ENCODE results near the gene CNTNAP1.

CNTNAP1 gene

GRCh38 chr17:42670789-42671657, 11.3 kb upstream of the CNTNAP1 start:
- DNase-seq, result no peak

DNA sequence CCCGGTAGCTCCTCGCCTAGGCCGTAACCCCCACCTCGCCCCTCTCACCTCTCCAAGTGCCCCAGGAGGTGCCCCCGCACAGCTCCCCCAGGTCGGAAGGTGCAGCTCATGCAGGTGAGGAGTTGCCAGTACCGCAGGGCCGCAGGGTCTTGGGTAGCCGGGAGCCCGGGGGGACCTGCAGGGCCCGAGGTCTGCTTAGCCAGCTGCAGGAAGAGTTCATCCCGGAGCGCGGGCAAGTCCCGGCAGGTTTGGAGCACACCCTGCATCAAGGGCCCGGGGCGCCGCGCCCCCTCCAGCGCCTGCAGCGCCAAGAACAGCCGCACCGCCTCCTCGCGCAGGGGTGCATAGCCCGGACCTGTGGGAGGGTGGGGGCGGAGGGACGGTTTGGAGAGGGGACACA, 10.3 kb upstream of the CNTNAP1 start:
- no peak for DNase-seq

GRCh38 chr17:42673266-42673884, 9.0 kb upstream of the CNTNAP1 start:
- DNase-seq, result no peak

GRCh38 chr17:42673885-42674754, 8.2 kb upstream of the CNTNAP1 start:
- no peak for DNase-seq

DNA sequence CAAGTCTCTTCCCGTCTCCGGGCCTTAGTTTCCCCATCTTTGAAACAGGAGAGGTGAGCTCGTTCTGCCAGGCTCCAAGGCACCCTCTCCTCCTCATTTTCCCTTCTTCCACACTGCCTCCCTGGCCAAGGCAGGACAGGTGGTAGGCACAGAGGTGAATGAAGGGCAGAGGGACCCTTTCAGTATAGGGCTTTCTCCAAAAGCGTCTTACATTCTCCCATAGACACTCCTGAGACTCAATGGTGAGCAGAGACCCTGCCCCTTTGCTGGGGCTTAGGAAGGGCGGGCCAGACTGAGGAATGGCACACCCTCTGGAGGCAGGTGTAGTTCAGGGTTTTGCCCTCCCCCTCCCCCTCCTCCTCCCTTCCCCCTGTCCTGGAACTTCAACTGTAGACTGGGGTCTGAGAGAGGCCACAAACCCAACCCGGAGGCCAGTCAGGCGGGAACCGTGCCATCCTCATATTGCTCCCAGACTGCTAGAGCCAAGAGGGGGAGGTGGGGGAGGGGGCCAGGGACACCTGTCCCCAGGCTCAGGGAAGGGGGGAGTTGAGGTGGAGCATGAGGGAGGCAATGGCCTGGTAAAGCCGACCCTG, 7.5 kb upstream of the CNTNAP1 start:
- DNase-seq, result no peak

DNA sequence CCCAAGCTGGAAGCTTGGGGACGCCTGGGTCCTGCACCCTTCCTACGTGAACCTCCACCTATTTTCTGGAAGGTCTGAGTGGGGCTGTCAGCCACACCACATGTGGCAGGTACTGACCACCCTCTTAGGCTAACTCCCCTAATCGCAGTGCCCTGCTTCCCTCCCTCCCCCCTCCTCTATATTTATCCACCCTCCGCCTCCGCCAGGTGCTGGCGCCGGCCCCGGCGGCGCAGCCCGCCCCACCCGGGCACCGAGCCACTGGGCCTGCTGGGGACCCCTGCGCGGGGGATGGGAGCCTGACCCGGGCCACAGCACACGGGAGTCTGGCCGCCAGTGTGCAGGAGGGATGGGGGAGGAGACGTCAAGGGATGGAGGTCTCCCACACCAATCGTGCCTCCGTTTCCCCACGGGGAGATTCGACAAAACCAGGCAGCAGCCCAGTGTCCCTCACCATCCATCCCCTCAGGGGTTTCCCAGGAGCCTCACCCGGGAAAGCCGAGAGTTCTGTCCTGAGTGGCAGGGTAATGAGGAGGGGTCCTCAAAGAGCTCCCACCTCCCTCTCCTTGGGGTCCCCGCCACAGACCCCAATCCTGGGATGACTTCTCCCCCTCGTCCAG, 6.9 kb upstream of the CNTNAP1 start:
- no peak for DNase-seq

- DNase-seq, result no peak
Measured at GRCh38 chr17:42675965-42676423, 6.3 kb upstream of the CNTNAP1 start.

GRCh38 chr17:42676424-42677011, 5.8 kb upstream of the CNTNAP1 start, which contains the start of gene PLEKHH3:
Gene PLEKHH3 (minus strand): TSS chr17:42676994. CDS start chr17:42676563, 431 bp downstream.
- no peak for DNase-seq

DNA sequence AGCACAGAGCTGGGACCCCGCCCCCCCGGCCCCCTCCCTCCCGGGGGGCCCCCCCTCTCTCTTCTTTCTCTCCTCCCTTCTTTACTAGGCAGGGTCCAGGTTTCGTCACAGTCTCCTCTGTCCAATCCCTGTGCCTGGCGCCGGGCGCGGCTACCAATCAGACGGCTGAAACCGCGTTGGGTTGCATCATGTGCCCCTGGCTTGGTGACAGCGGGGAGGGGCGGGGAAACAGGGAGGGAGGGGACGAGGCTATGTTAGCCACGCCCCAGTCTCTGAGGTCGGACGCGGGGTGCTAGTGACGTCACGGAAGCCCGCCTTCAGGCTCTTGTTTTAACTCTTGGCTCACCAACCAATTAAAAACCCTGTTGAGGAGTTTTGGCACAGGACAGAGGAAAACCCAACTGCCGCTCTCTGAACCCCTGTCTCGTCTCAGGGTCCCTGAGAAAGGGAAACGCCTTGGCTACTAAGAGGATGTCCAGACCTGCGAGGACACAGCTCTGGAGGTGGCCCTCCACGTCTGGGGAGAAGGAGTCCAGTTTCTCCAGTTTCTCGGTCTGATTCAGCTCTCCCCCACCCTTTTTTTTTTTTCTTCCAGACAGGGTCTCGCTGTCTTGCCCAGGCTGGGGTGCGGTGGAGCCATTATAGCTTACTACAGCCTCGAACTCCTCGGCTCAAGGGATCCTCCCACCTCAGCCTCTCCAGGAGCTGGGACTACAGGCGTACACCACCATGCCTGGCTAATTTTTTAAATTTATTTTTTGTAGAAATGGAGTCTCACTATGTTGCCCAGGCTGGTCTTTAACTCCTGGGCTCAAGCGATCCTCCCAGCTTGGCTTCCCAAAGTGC, 5.1 kb upstream of the CNTNAP1 start:
- peak; percentile 93 for DNase-seq

GRCh38 chr17:42677921-42678781, 4.2 kb upstream of the CNTNAP1 start:
- DNase-seq, result peak; percentile 42

DNA sequence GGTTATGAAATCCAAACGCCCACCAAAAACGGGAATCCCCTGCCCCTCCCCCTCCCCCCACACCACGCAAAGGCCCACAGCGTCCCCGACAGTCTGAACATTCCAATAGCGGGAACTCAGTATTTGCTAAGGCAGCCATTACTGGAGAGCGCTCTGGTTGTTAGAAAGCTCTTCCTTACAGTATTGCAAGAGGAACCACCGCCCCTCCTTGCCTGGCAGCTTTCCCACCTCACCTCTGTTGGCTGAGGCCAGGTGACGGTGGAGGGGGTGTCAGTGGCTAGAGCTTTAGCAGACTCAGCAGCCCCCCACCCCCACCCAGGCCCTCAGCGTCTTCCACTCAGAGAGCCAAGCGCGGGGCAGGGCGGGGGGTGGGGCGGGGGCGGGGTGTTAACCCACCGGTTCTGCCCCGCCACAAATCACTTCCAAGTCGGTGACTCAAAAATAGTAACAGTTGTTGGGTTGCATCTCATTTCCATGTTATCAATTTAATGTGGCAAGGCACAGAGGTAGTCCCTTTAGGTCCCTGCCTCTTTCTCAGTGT, 3.3 kb upstream of the CNTNAP1 start:
- peak; percentile 13 for DNase-seq

GRCh38 chr17:42679492-42680330, 2.6 kb upstream of the CNTNAP1 start:
- peak; percentile 39 for DNase-seq

GRCh38 chr17:42680331-42680808, 2.0 kb upstream of the CNTNAP1 start:
- no peak for DNase-seq

GRCh38 chr17:42682722-42683403, 532 bp downstream of the CNTNAP1 start:
- DNase-seq, result no peak

- no peak for DNase-seq
Measured at GRCh38 chr17:42683407-42684034, 1.2 kb downstream of the CNTNAP1 start.

DNA sequence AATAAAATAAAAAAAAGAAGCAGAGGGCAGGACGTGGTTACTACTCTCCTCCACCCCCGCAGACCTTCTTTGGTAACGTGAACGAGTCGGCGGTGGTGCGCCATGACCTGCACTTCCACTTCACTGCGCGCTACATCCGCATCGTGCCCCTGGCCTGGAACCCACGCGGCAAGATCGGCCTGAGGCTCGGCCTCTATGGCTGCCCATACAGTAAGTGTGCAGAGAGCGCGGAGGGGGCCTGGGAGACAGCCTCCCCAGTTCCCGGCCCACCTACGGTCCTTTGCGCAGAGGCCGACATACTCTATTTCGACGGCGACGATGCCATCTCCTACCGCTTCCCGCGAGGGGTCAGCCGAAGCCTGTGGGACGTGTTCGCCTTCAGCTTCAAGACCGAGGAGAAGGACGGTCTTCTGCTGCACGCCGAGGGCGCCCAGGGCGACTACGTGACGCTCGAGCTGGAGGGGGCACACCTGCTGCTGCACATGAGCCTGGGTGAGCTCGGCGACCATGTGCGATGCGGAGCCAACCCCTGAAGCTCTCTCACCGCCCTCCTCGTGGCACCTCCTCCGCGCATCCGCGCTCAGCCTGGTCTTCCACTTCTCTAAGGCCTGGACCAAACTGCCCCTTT, 2.7 kb downstream of the CNTNAP1 start:
- DNase-seq, result no peak

- no peak for DNase-seq
Measured at GRCh38 chr17:42685831-42686230, 3.5 kb downstream of the CNTNAP1 start.

All from effector CD8-positive, alpha-beta T cell (primary cell).